ENCODE results near the gene SLC25A44.
A peak's percentile ranks its signal among the peaks of the same experiment; 100 is the strongest.

SLC25A44 gene

DNA sequence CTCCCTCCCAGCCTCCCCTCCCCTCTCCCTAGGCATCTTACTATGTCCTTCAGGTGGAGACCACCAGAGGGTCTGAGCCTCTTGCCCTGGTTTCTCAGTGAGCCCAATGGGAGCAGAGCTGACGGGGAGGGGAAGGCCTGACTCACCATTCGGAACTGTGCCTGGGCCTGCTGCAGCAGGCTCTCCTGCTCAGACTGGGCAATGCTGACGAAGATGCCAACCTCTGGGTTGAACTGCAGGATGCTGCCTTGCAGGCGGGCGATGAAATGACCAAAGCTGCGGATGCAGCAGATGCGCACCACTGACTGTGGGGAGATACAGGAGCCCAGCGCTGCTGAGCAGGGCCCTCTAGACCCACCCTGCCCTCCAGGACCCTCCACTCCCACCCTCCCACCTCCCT lies 65.0 kb downstream of the SLC25A44 start:
- Histone ChIP-seq H3K9me3 (ENCODE audit: control insufficient read depth in 5 of 5, low read length in 5 of 5) (no peaks in the 10 kb centered on the region), H3K27ac (ENCODE audit: low read depth, low read length) (no peak overlapping the region), H3K27me3 (ENCODE audit: control insufficient read depth in 5 of 5, insufficient read depth in 4 of 5, low read length in 5 of 5) (no peaks in the 10 kb centered on the region)

DNA sequence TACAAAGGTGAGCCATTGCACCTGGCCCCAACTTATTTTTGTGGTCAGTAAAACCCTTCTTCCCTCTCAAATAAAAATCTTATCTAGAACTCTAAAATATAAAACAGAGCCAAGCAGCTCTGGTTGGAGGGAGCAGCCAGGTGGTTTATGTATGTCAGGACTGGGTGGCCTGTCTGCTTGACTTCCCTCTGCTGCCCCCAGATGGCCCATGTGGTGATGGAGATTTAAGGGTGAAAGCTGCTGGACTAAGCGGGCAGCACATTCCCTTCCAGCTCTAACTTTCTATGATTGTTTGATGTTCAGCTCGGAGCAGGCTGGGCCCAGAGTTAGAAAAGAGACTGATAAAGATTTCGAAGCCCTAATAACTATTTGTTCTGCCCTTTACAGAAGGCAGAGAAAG lies 65.9 kb downstream of the SLC25A44 start:
- Histone ChIP-seq H3K9ac (ENCODE audit: low read length in 5 of 5) (peak overlapping the region in 1 of 5 donors; percentile 6), H3K4me1 (ENCODE audit: control insufficient read depth in 5 of 5, insufficient read depth in 5 of 5, low read length in 5 of 5) (no peaks in the 10 kb centered on the region), H3K27me3 (ENCODE audit: control insufficient read depth in 5 of 5, insufficient read depth in 4 of 5, low read length in 5 of 5) (no peaks in the 10 kb centered on the region), H3K9me3 (ENCODE audit: control insufficient read depth in 5 of 5, low read length in 5 of 5) (no peaks in the 10 kb centered on the region), H3K27ac (ENCODE audit: low read depth, low read length) (no peak overlapping the region), H3K36me3 (ENCODE audit: control insufficient read depth in 5 of 5, insufficient read depth in 5 of 5, low read length in 5 of 5) (peaks cover 3 to 88% (median 78%) of the 10 kb centered on the region in 5 donors), H3K4me3 (ENCODE audit: low read depth in 1 of 5, low read length in 5 of 5) (no peak overlapping the region)

More for the DNA sequence above, 65.0 kb downstream of the SLC25A44 start:
- H3K9ac ChIP-seq (ENCODE audit: low read length in 5 of 5) = no peak overlapping the region
- no peak overlapping the region for H3K4me3 ChIP-seq (ENCODE audit: low read depth in 1 of 5, low read length in 5 of 5)
- peaks cover 0 to 87% (median 77%) of the 10 kb centered on the region in 5 donors for H3K36me3 ChIP-seq (ENCODE audit: control insufficient read depth in 5 of 5, insufficient read depth in 5 of 5, low read length in 5 of 5)
- H3K4me1 ChIP-seq (ENCODE audit: control insufficient read depth in 5 of 5, insufficient read depth in 5 of 5, low read length in 5 of 5) = no peaks in the 10 kb centered on the region

DNA sequence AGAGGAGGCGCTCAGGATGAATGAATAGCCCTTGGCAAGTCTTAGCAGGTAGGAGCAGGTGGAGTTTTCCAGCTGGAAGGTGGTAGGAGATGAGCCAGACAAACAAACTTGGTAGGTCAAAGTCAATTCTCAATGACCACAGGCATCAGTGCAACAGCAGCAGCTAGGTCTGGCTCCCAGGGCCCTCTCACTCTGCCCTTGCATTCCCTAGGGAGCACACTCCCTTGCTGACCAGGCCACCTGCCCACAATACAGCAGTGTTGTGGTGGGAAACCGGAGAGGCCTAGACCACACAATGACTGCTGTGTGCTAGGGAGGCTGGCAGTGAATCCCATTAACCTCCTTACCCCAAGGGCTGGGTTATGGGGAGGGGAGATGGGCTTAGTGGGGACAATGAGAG lies 67.0 kb downstream of the SLC25A44 start:
- Histone ChIP-seq H3K27me3 (ENCODE audit: control insufficient read depth in 5 of 5, insufficient read depth in 4 of 5, low read length in 5 of 5) (no peaks in the 10 kb centered on the region), H3K9ac (ENCODE audit: low read length in 5 of 5) (no peak overlapping the region), H3K4me1 (ENCODE audit: control insufficient read depth in 5 of 5, insufficient read depth in 5 of 5, low read length in 5 of 5) (no peaks in the 10 kb centered on the region), H3K27ac (ENCODE audit: low read depth, low read length) (no peak overlapping the region), H3K36me3 (ENCODE audit: control insufficient read depth in 5 of 5, insufficient read depth in 5 of 5, low read length in 5 of 5) (peaks cover 3 to 96% (median 85%) of the 10 kb centered on the region in 5 donors), H3K4me3 (ENCODE audit: low read depth in 1 of 5, low read length in 5 of 5) (no peak overlapping the region), H3K9me3 (ENCODE audit: control insufficient read depth in 5 of 5, low read length in 5 of 5) (no peaks in the 10 kb centered on the region)
